Gastrocnemius medialis (tissue), 4 donors: ENCODE results near the gene ADAMTS19. TPM values are rescaled to one million over a fixed set of nuclear protein-coding genes. Genes with fewer than 3 reads are reported as not detected.

Experiments used
- ATAC-seq, 2 donors: fragments of 150-250 bp; one replicate each; pipeline ENCODE4 v1.9.1; 2016
- DNase-seq, 2 donors: peaks; one replicate each; pipeline ENCODE4 v3.0.0-alpha.2; 2019
- H3K27ac ChIP-seq, 4 donors: fragments of 200-600 bp; sonication (generic); 1 replicate in 1 of 4; 2 replicates in 3 of 4; pipeline ENCODE4 v1.5.1; 2016 to 2018; ENCODE audit warnings: mild to moderate bottlenecking in 2 of 4, moderate library complexity in 1 of 4
- H3K27me3 ChIP-seq, 3 donors: fragments of 200-600 bp; sonication (generic) in 2 of 3; 1 replicate in 1 of 3; 2 replicates in 2 of 3; pipeline versions ENCODE4 v1.5.1 to v1.6.0; 2016 to 2019; ENCODE audit warnings: mild to moderate bottlenecking in 1 of 3, moderate library complexity in 1 of 3
- H3K36me3 ChIP-seq, 2 donors: fragments of 200-600 bp; sonication (generic) in 1 of 2; one replicate each; pipeline ENCODE4 v1.5.1; 2017 to 2018
- H3K4me1 ChIP-seq, 2 donors: fragments of 200-600 bp; sonication (generic) in 1 of 2; one replicate each; pipeline ENCODE4 v1.5.1; 2016 to 2017; ENCODE audit warnings: mild to moderate bottlenecking in 2 of 2
- H3K4me3 ChIP-seq, 4 donors: fragments of 200-600 bp; sonication (generic) in 3 of 4; 1 replicate in 1 of 4; 2 replicates in 3 of 4; pipeline ENCODE4 v1.5.1; 2016 to 2019; ENCODE audit warnings: mild to moderate bottlenecking in 2 of 4
- H3K9me3 ChIP-seq, 3 donors: fragments of 200-600 bp; sonication (generic) in 2 of 3; 1 replicate in 1 of 3; 2 replicates in 2 of 3; pipeline ENCODE4 v1.5.1; 2016 to 2019
- POLR2A ChIP-seq, 2 donors: fragments of 450-650 bp; IDR thresholded peaks; one replicate each; pipeline ENCODE4 v1.6.1; 2017; ENCODE audit warnings: antibody characterized with exemption in 2 of 2, mild to moderate bottlenecking in 2 of 2, moderate library complexity in 2 of 2
- in situ Hi-C, 4 donors: fragments of 200-750 bp; cut with MboI; loops; one replicate each; pipeline versions ENCODE4 v1.15.0 to v1.8.0; 2017; ENCODE audit warnings: low sequenced_read_pairs in 4 of 4
- intact Hi-C: fragments of 100-400 bp; cut with DNase I; formaldehyde crosslinking; loops from one replicate; pipeline ENCODE4 v1.15.1; 2023; ENCODE audit warnings: low total_unique reads
- total RNA-seq, 4 donors: library from RNA; depleted of rRNA; stranded (reverse); fragments of >200 nt; gene quantifications; one replicate each; pipeline versions ENCODE4 v1.1.0 to v1.2.3, GENCODE V29; 2016
- TF ChIP-seq, protein P1 (sequence below), 5 experiments: fragments of 450-650 bp in 3 of 5; fragments of 200-600 bp in 2 of 5; sonication (generic) in 2 of 5; IDR thresholded peaks in 4 of 5; conservative IDR thresholded peaks in 1 of 5; 1 replicate in 4 of 5; 2 replicates in 1 of 5; pipeline ENCODE4 v1.5.1; 2016 to 2019; ENCODE audit warnings: antibody characterized with exemption in 5 of 5, mild to moderate bottlenecking in 3 of 5, moderate library complexity in 3 of 5

The ADAMTS19 gene
- total RNA-seq, 4 donors from 2014 or later = 0.36 to 2.4 (median 0.80) TPM

DNA sequence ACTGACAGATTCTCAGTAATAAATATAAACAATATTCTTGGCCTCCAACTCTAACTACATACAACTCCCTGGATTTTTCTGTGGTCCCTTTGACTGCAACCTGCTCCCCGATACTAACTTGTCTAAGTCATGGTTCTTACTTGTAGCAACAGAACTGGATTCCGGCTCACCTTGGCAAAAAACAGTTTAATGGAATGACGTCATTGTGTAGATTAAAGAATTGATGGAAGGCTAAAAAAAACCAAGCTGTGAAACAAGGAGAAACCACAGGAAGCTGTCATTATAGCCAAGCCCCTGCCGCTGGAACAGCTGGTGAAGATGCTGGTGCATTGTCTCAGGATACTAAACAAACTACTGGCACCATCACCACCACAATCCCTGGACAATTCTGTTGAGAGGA is 11.4 kb upstream of the ADAMTS19 start:
- ATAC-seq = no peak
- Histone ChIP-seq H3K36me3 (no peaks in the 10 kb centered on the region), H3K4me3 (no peak overlapping the region), H3K9me3 (no peaks in the 10 kb centered on the region), H3K4me1 (no peaks in the 10 kb centered on the region), H3K27me3 (no peaks in the 10 kb centered on the region), H3K27ac (no peak overlapping the region)
- TF ChIP-seq POLR2A (IDR thresholded peaks at IDR 0.05) = no peak
- TF ChIP-seq, protein P1, sequence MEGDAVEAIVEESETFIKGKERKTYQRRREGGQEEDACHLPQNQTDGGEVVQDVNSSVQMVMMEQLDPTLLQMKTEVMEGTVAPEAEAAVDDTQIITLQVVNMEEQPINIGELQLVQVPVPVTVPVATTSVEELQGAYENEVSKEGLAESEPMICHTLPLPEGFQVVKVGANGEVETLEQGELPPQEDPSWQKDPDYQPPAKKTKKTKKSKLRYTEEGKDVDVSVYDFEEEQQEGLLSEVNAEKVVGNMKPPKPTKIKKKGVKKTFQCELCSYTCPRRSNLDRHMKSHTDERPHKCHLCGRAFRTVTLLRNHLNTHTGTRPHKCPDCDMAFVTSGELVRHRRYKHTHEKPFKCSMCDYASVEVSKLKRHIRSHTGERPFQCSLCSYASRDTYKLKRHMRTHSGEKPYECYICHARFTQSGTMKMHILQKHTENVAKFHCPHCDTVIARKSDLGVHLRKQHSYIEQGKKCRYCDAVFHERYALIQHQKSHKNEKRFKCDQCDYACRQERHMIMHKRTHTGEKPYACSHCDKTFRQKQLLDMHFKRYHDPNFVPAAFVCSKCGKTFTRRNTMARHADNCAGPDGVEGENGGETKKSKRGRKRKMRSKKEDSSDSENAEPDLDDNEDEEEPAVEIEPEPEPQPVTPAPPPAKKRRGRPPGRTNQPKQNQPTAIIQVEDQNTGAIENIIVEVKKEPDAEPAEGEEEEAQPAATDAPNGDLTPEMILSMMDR (IDR thresholded peaks at IDR 0.05 in 4 of 5, conservative IDR thresholded peaks at IDR 0.05 in 1 of 5) = no peak
- intact Hi-C loops (no loop called here), in situ Hi-C loops (no loop called here)
- DNase-seq = no peak

- TF ChIP-seq POLR2A (IDR thresholded peaks at IDR 0.05) = no peak
- TF ChIP-seq, protein P1 (IDR thresholded peaks at IDR 0.05 in 4 of 5, conservative IDR thresholded peaks at IDR 0.05 in 1 of 5) = no peak
- in situ Hi-C loops (no loop called here), intact Hi-C loops (no loop called here)
- no peak overlapping the region for H3K4me3 ChIP-seq
- H3K27ac ChIP-seq = no peak overlapping the region
- H3K4me1 ChIP-seq = no peaks in the 10 kb centered on the region
- H3K27me3 ChIP-seq = no peaks in the 10 kb centered on the region
- H3K36me3 ChIP-seq = no peaks in the 10 kb centered on the region
- no peaks in the 10 kb centered on the region for H3K9me3 ChIP-seq
- ATAC-seq = no peak
- DNase-seq = no peak
Observed at GRCh38 chr5:129454461-129454860, 5.6 kb upstream of the ADAMTS19 start.

GRCh38 chr5:129459450-129459776 is 685 bp upstream of the ADAMTS19 start:
- H3K27me3 ChIP-seq = peaks cover 0 to 3% (median 0%) of the 10 kb centered on the region in 3 donors
- no peak for TF ChIP-seq POLR2A (IDR thresholded peaks at IDR 0.05)
- TF ChIP-seq, protein P1 (IDR thresholded peaks at IDR 0.05 in 4 of 5, conservative IDR thresholded peaks at IDR 0.05 in 1 of 5) = no peak
- peak overlapping the region in 2 of 4 donors; percentile 64 to 70 for H3K27ac ChIP-seq

DNA sequence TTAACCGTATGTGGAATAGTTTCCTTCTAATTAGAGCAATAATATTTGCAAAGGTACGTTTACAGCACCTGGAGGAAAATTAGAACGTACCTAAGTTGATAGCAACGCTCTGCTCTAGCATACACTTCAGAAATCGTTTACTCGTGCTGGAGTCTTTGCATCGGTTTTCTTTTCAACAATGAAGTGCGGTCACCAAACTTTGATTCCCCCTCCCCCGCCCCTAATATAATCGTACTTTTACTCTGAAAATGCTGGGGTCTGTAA is 506 bp downstream of the ADAMTS19 start:
- ATAC-seq (peak; percentile 23 to 34), DNase-seq (no peak)
- H3K4me1 ChIP-seq = no peaks in the 10 kb centered on the region
- H3K9me3 ChIP-seq = no peaks in the 10 kb centered on the region
- H3K36me3 ChIP-seq = no peaks in the 10 kb centered on the region
- H3K27ac ChIP-seq = peak overlapping the region in 3 of 4 donors; percentile 62 to 70 (median 64)
- in situ Hi-C loops = no loop called here
- TF ChIP-seq, protein P1 (IDR thresholded peaks at IDR 0.05 in 4 of 5, conservative IDR thresholded peaks at IDR 0.05 in 1 of 5) = no peak
- TF ChIP-seq POLR2A (IDR thresholded peaks at IDR 0.05) = no peak
- intact Hi-C loops = loop anchor here (2.0 kb wide), 1 partner anchor 46 kb away; no protein-coding TSS in a partner anchor
- H3K27me3 ChIP-seq = peaks cover 0 to 3% (median 0%) of the 10 kb centered on the region in 3 donors
- H3K4me3 ChIP-seq = peak overlapping the region; percentile 62 to 65 (median 63)

More at GRCh38 chr5:129459450-129459776, 685 bp upstream of the ADAMTS19 start:
- DNase-seq = no peak
- Histone ChIP-seq H3K4me3 (peak overlapping the region; percentile 62 to 65 (median 63)), H3K9me3 (no peaks in the 10 kb centered on the region), H3K36me3 (no peaks in the 10 kb centered on the region), H3K4me1 (no peaks in the 10 kb centered on the region)
- in situ Hi-C loops (no loop called here), intact Hi-C loops (no loop called here)
- ATAC-seq = no peak
